PC-9 (cell line): Measurements from ENCODE around the gene CACNA1D. TPM values are rescaled to one million over a fixed set of nuclear protein-coding genes. Genes with fewer than 3 reads are reported as not detected.

Experiments
- BruUV-seq: library from RNA; stranded (reverse); fragments of 400-500 nt; replicated peaks from 2 replicates; lab custom pipeline; 2021; lab: Mats Ljungman, UMichigan
- CTCF ChIA-PET: fragments of 300-600 bp; sonication (Branson Sonifier 250); formaldehyde crosslinking; loops from one replicate; lab custom pipeline; 2022; ENCODE audit warnings: antibody characterized with exemption; lab: Charles Lee
- POLR2A ChIA-PET: fragments of 300-600 bp; sonication (Branson Sonifier 250); formaldehyde crosslinking; loops from one replicate; lab custom pipeline; 2022; ENCODE audit warnings: antibody characterized with exemption; ENCODE audit not compliant: unreplicated experiment; lab: Charles Lee
- DNase-seq, 2 experiments: peaks; one replicate each; pipeline versions ENCODE4 v3.0.0 to v3.0.0-alpha.2; 2015 to 2022; ENCODE audit warnings: mixed read lengths in 1 of 2
- H2AFZ ChIP-seq: fragments of 200-600 bp; sonication (generic); 2 replicates; pipeline ENCODE4 v1.8.1; 2017; ENCODE audit warnings: antibody characterized with exemption
- H3F3A ChIP-seq: fragments of 200-600 bp; sonication (generic); 2 replicates; pipeline ENCODE4 v1.8.1; 2017; ENCODE audit warnings: antibody characterized with exemption, mild to moderate bottlenecking, low read depth; ENCODE audit not compliant: insufficient read depth
- H3K27ac ChIP-seq: fragments of 200-600 bp; sonication (generic); 2 replicates; pipeline ENCODE4 v1.6.1; 2016; ENCODE audit warnings: mixed run types
- H3K27me3 ChIP-seq: fragments of 200-600 bp; sonication (generic); 2 replicates; pipeline ENCODE4 v1.6.1; 2016; ENCODE audit warnings: low read depth, mixed run types; ENCODE audit not compliant: insufficient read depth
- H3K36me3 ChIP-seq: fragments of 200-600 bp; sonication (generic); 2 replicates; pipeline ENCODE4 v1.6.1; 2016; ENCODE audit warnings: low read depth, mixed run types
- H3K4me1 ChIP-seq: fragments of 200-600 bp; sonication (generic); replicated peaks from 2 replicates; pipeline ENCODE4 v1.6.1; 2016; ENCODE audit warnings: mixed run types; ENCODE audit not compliant: insufficient read depth
- H3K4me2 ChIP-seq: fragments of 200-600 bp; sonication (generic); 2 replicates; pipeline ENCODE4 v1.6.1; 2017; ENCODE audit warnings: mixed run types
- H3K4me3 ChIP-seq: fragments of 200-600 bp; sonication (generic); 2 replicates; pipeline ENCODE4 v1.6.1; 2016; ENCODE audit warnings: mixed run types
- H3K79me2 ChIP-seq: fragments of 200-600 bp; sonication (generic); 2 replicates; pipeline ENCODE4 v1.6.1; 2017; ENCODE audit warnings: low read depth, mixed run types
- H3K9me2 ChIP-seq: fragments of 200-600 bp; sonication (generic); 2 replicates; pipeline ENCODE4 v1.8.1; 2017; ENCODE audit warnings: mild to moderate bottlenecking; ENCODE audit not compliant: insufficient read depth
- H3K9me3 ChIP-seq: fragments of 200-600 bp; sonication (generic); 2 replicates; pipeline ENCODE4 v1.8.1; 2016; ENCODE audit warnings: low read depth; ENCODE audit not compliant: insufficient read depth
- H4K20me1 ChIP-seq: fragments of 200-600 bp; sonication (generic); 2 replicates; pipeline ENCODE4 v1.8.1; 2017; ENCODE audit not compliant: insufficient read depth
- CTCF ChIP-seq: fragments of 200-600 bp; sonication (generic); conservative IDR thresholded peaks from 2 replicates; pipeline ENCODE4 v1.6.1; 2017; ENCODE audit warnings: mixed run types, antibody characterized with exemption, mild to moderate bottlenecking, moderate library complexity
- EZH2 ChIP-seq: fragments of 200-600 bp; sonication (generic); IDR thresholded peaks from 2 replicates; pipeline ENCODE4 v1.8.0; 2017; ENCODE audit warnings: antibody characterized with exemption, low read depth
- intact Hi-C: fragments of 100-400 bp; cut with micrococcal nuclease; formaldehyde crosslinking; loops from one replicate; pipeline ENCODE4 v1.10.0; 2022; ENCODE audit not compliant: unreplicated experiment
- total RNA-seq: library from RNA; stranded (reverse); gene quantifications from 2 replicates; pipeline ENCODE4 v1.2.3, GENCODE V29; 2021

The CACNA1D gene
- total RNA-seq, 1 experiment from 2014 or later, result not detected

GRCh38 chr3:53618936-53619335, 124.5 kb downstream of the CACNA1D start:
- Histone ChIP-seq H3K4me3 (no peak overlapping the region), H3K4me2 (no peak overlapping the region), H3K9me2 (no peaks in the 10 kb centered on the region), H3K4me1 (no peaks in the 10 kb centered on the region), H3K27ac (no peak overlapping the region), H3K36me3 (no peaks in the 10 kb centered on the region), H4K20me1 (no peaks in the 10 kb centered on the region), H3K9me3 (no peaks in the 10 kb centered on the region), H3K27me3 (peaks cover 58% of the 10 kb centered on the region), H3K79me2 (no peaks in the 10 kb centered on the region), H3F3A (no peaks in the 10 kb centered on the region), H2AFZ (no peak overlapping the region)
- no peak for DNase-seq
- TF ChIP-seq CTCF (no peak), EZH2 (no peak)
- intact Hi-C loops, result no loop called here
- ChIA-PET POLR2A (no interaction called here), CTCF (no interaction called here)
- BruUV-seq, result no TSS peak

- POLR2A ChIA-PET, result no interaction called here
- intact Hi-C loops, result no loop called here
Observed at GRCh38 chr3:53624061-53624857, 129.8 kb downstream of the CACNA1D start.

GRCh38 chr3:53626876-53627275, 132.5 kb downstream of the CACNA1D start:
- peaks cover 8% of the 10 kb centered on the region; the same call in 1 of the 2 replicates for H3K4me1 ChIP-seq
- H3K4me3 ChIP-seq, result no peak overlapping the region
- CTCF ChIA-PET, result no interaction called here
- no peaks in the 10 kb centered on the region for H3K36me3 ChIP-seq
- H3K9me3 ChIP-seq, result no peaks in the 10 kb centered on the region
- no peaks in the 10 kb centered on the region for H3K9me2 ChIP-seq
- intact Hi-C loops, result no loop called here
- no peaks in the 10 kb centered on the region for H4K20me1 ChIP-seq
- no peaks in the 10 kb centered on the region for H3F3A ChIP-seq
- POLR2A ChIA-PET, result no interaction called here
- no TSS peak for BruUV-seq
- no peak overlapping the region for H3K27ac ChIP-seq
- TF ChIP-seq EZH2 (no peak), CTCF (no peak)
- DNase-seq, result no peak
- H3K27me3 ChIP-seq, result peaks cover 31% of the 10 kb centered on the region
- H3K79me2 ChIP-seq, result no peaks in the 10 kb centered on the region
- no peak overlapping the region for H3K4me2 ChIP-seq
- H2AFZ ChIP-seq, result no peak overlapping the region

More at GRCh38 chr3:53624061-53624857, 129.8 kb downstream of the CACNA1D start:
- no peak overlapping the region for H3K27ac ChIP-seq
- H4K20me1 ChIP-seq, result no peaks in the 10 kb centered on the region
- no peaks in the 10 kb centered on the region for H3K4me1 ChIP-seq
- no peak for DNase-seq
- no peaks in the 10 kb centered on the region for H3F3A ChIP-seq
- no peaks in the 10 kb centered on the region for H3K79me2 ChIP-seq
- H3K27me3 ChIP-seq, result peaks cover 45% of the 10 kb centered on the region
- no TSS peak for BruUV-seq
- H3K36me3 ChIP-seq, result no peaks in the 10 kb centered on the region
- no peak for TF ChIP-seq EZH2
- TF ChIP-seq CTCF, result no peak
- no peak overlapping the region for H3K4me2 ChIP-seq
- H2AFZ ChIP-seq, result no peak overlapping the region
- no peaks in the 10 kb centered on the region for H3K9me3 ChIP-seq
- no peak overlapping the region for H3K4me3 ChIP-seq
- CTCF ChIA-PET, result no interaction called here
- no peaks in the 10 kb centered on the region for H3K9me2 ChIP-seq
